CD14-positive monocyte (primary cell): Measurements from ENCODE around the gene RIF1. TPM values are rescaled to one million over a fixed set of nuclear protein-coding genes. Genes with fewer than 3 reads are reported as not detected.

Source experiments
- DNase-seq, 3 donors: peaks; one replicate each; pipeline ENCODE4 v3.0.0-alpha.2; 2011 to 2022
- H2AFZ ChIP-seq: 2 replicates; pipeline ENCODE4 v1.6.0; 2012; ENCODE audit warnings: mild to moderate bottlenecking, low read depth, low read length, inconsistent platforms; ENCODE audit not compliant: insufficient read depth, poor library complexity, severe bottlenecking
- H3K27ac ChIP-seq, 2 donors: 1 replicate in 1 of 2; 2 replicates in 1 of 2; pipeline ENCODE4 v1.5.1; 2012 to 2013; ENCODE audit warnings: low read length in 2 of 2, control low read depth in 1 of 2, inconsistent platforms in 1 of 2, low read depth in 1 of 2, mild to moderate bottlenecking in 1 of 2
- H3K27me3 ChIP-seq, 2 donors: one replicate each; pipeline versions ENCODE4 v1.6.0 to v1.6.1; 2011 to 2013; ENCODE audit warnings: low read length in 2 of 2; ENCODE audit not compliant: control insufficient read depth in 2 of 2, insufficient read depth in 2 of 2
- H3K36me3 ChIP-seq, 2 donors: replicated peaks in 1 of 2; 1 replicate in 1 of 2; 2 replicates in 1 of 2; pipeline versions ENCODE4 v1.5.1 to v1.6.1; 2012 to 2013; ENCODE audit warnings: low read length in 2 of 2, control low read depth in 1 of 2, inconsistent platforms in 1 of 2, mild to moderate bottlenecking in 1 of 2; ENCODE audit not compliant: insufficient read depth in 2 of 2, control insufficient read depth in 1 of 2
- H3K4me1 ChIP-seq, 2 donors: 1 replicate in 1 of 2; 2 replicates in 1 of 2; pipeline versions ENCODE4 v1.5.1 to v1.6.1; 2012 to 2013; ENCODE audit warnings: low read length in 2 of 2, control low read depth in 1 of 2, inconsistent platforms in 1 of 2, mild to moderate bottlenecking in 1 of 2, moderate library complexity in 1 of 2; ENCODE audit not compliant: insufficient read depth in 2 of 2, control insufficient read depth in 1 of 2
- H3K4me2 ChIP-seq: replicated peaks from 2 replicates; pipeline ENCODE3; 2012; ENCODE audit warnings: low read length, moderate library complexity, mild to moderate bottlenecking; ENCODE audit not compliant: poor library complexity, severe bottlenecking; ENCODE audit errors: extremely low read depth
- H3K4me3 ChIP-seq, 3 experiments: fragments of 200-600 bp in 1 of 3; sonication (generic) in 1 of 3; replicated peaks in 1 of 3; 1 replicate in 2 of 3; 2 replicates in 1 of 3; pipeline ENCODE4 v1.5.1; 2011 to 2013; ENCODE audit warnings: low read length in 3 of 3, mild to moderate bottlenecking in 3 of 3, control low read depth in 2 of 3, low read depth in 2 of 3, inconsistent platforms in 1 of 3, moderate library complexity in 1 of 3
- H3K79me2 ChIP-seq: 2 replicates; pipeline ENCODE4 v1.6.0; 2012; ENCODE audit warnings: mild to moderate bottlenecking, control low read depth, inconsistent platforms, low read length, moderate library complexity; ENCODE audit not compliant: insufficient read depth
- H3K9ac ChIP-seq: 2 replicates; pipeline ENCODE4 v1.6.0; 2017; ENCODE audit warnings: low read length, mild to moderate bottlenecking; ENCODE audit not compliant: insufficient read depth, poor library complexity, severe bottlenecking
- H3K9me3 ChIP-seq, 2 donors: replicated peaks in 1 of 2; 1 replicate in 1 of 2; 2 replicates in 1 of 2; pipeline versions ENCODE4 v1.5.1 to v1.6.1; 2012 to 2013; ENCODE audit warnings: low read length in 2 of 2, control low read depth in 1 of 2; ENCODE audit not compliant: control insufficient read depth in 1 of 2, insufficient read depth in 1 of 2
- H4K20me1 ChIP-seq: 2 replicates; pipeline ENCODE4 v1.6.0; 2012; ENCODE audit warnings: mild to moderate bottlenecking, low read length, control low read depth, moderate library complexity; ENCODE audit not compliant: insufficient read depth
- H3K27ac Mint-ChIP-seq, 7 donors: one replicate each; pipeline ENCODE4 v1.8.0; 2020; ENCODE audit warnings: mild to moderate bottlenecking in 7 of 7, mixed read lengths in 7 of 7, moderate library complexity in 6 of 7, inconsistent platforms in 2 of 7
- H3K27me3 Mint-ChIP-seq, 3 donors: one replicate each; pipeline ENCODE4 v1.8.0; 2021 to 2022; ENCODE audit warnings: low read depth in 3 of 3, mild to moderate bottlenecking in 3 of 3, mixed read lengths in 3 of 3, moderate library complexity in 3 of 3, inconsistent platforms in 1 of 3
- H3K36me3 Mint-ChIP-seq, 2 donors: one replicate each; pipeline ENCODE4 v1.8.0; 2020; ENCODE audit warnings: mixed read lengths in 2 of 2, inconsistent platforms in 1 of 2, mild to moderate bottlenecking in 1 of 2
- H3K4me1 Mint-ChIP-seq: one replicate; pipeline ENCODE4 v1.8.0; 2020; ENCODE audit warnings: mild to moderate bottlenecking, mixed read lengths
- H3K4me3 Mint-ChIP-seq, 2 donors: one replicate each; pipeline ENCODE4 v1.8.0; 2020; ENCODE audit warnings: mild to moderate bottlenecking in 2 of 2, mixed read lengths in 2 of 2, moderate library complexity in 1 of 2
- H3K9me3 Mint-ChIP-seq, 7 donors: one replicate each; pipeline ENCODE4 v1.8.0; 2020 to 2022; ENCODE audit warnings: mixed read lengths in 7 of 7, mild to moderate bottlenecking in 6 of 7, moderate library complexity in 6 of 7, inconsistent platforms in 2 of 7
- CTCF ChIP-seq: fragments of 200-600 bp; IDR thresholded peaks from one replicate; pipeline ENCODE4 v1.8.0; 2022; ENCODE audit warnings: antibody characterized with exemption, mild to moderate bottlenecking
- WGBS: methylation state at CpG from one replicate; pipeline ENCODE4 v1.1.5; 2013; ENCODE audit warnings: missing lambda C conversion rate; ENCODE audit not compliant: insufficient coverage; 5-methylcytosine and 5-hydroxymethylcytosine counted together
- intact Hi-C, 2 donors: fragments of 100-400 bp; cut with micrococcal nuclease; formaldehyde crosslinking; loops; one replicate each; pipeline versions ENCODE4 v1.15.0 to v1.15.1; 2023
- polyA plus RNA-seq, 3 donors: library from polyadenylated mRNA; depleted of rRNA in 1 of 3; unstranded in 2 of 3; stranded (reverse) in 1 of 3; fragments of 300-500 nt in 2 of 3; fragments of >200 nt in 1 of 3; fragmentation: Illumina TruSeq in 2 of 3; gene quantifications; 1 replicate in 2 of 3; 2 replicates in 1 of 3; pipeline ENCODE4 v1.2.3, GENCODE V29; 2012 to 2021

Gene RIF1
- polyA plus RNA-seq, 3 donors, result 3.8 to 9.3 (median 6.5) TPM

- Histone ChIP-seq H3K36me3 (no peaks in the 10 kb centered on the region), H3K4me2 (no peak overlapping the region), H3K9me3 (no peaks in the 10 kb centered on the region), H3K27ac (no peak overlapping the region), H3K79me2 (no peaks in the 10 kb centered on the region), H3K9ac (no peak overlapping the region), H3K4me3 (no peak overlapping the region), H4K20me1 (no peaks in the 10 kb centered on the region), H3K27me3 (no peaks in the 10 kb centered on the region), H2AFZ (no peak overlapping the region), H3K4me1 (no peaks in the 10 kb centered on the region)
- H3K36me3 Mint-ChIP-seq, result no peaks in the 10 kb centered on the region
- DNase-seq, result no peak
- no peak for TF ChIP-seq CTCF
- 97% methylated on average over 5 of the region's 7 CpGs for WGBS
- no peaks in the 10 kb centered on the region for H3K9me3 Mint-ChIP-seq
- intact Hi-C loops, result no loop called here
- H3K4me1 Mint-ChIP-seq, result peaks cover 14% of the 10 kb centered on the region
- peaks cover 0 to 2% (median 0%) of the 10 kb centered on the region in 3 donors for H3K27me3 Mint-ChIP-seq
- H3K27ac Mint-ChIP-seq, result no peak overlapping the region
- H3K4me3 Mint-ChIP-seq, result no peak overlapping the region
Measured at GRCh38 chr2:151522556-151522955, 112.9 kb downstream of the RIF1 start.

- TF ChIP-seq CTCF, result no peak
- no peak overlapping the region for H2AFZ ChIP-seq
- H3K4me2 ChIP-seq, result no peak overlapping the region
- Mint-ChIP-seq H3K27ac (no peak overlapping the region), H3K36me3 (no peaks in the 10 kb centered on the region), H3K4me1 (peaks cover 14% of the 10 kb centered on the region), H3K4me3 (no peak overlapping the region), H3K27me3 (peaks cover 0 to 2% (median 0%) of the 10 kb centered on the region in 3 donors), H3K9me3 (no peaks in the 10 kb centered on the region)
- no peak overlapping the region for H3K27ac ChIP-seq
- H3K79me2 ChIP-seq, result no peaks in the 10 kb centered on the region
- no peaks in the 10 kb centered on the region for H3K4me1 ChIP-seq
- H4K20me1 ChIP-seq, result no peaks in the 10 kb centered on the region
- H3K9ac ChIP-seq, result no peak overlapping the region
- no peaks in the 10 kb centered on the region for H3K9me3 ChIP-seq
- no peaks in the 10 kb centered on the region for H3K27me3 ChIP-seq
- H3K36me3 ChIP-seq, result no peaks in the 10 kb centered on the region
- DNase-seq, result no peak
- intact Hi-C loops, result no loop called here
- H3K4me3 ChIP-seq, result no peak overlapping the region
- 100% methylated on average over 1 of the region's 3 CpGs for WGBS
Measured at GRCh38 chr2:151523850-151524249, 114.1 kb downstream of the RIF1 start.
